Osteoblast (primary cell): Measurements from ENCODE around the gene PCSK5. TPM values are rescaled to one million over a fixed set of nuclear protein-coding genes. Genes with fewer than 3 reads are reported as not detected.

ENCODE experiments used
- DNase-seq: peaks from one replicate; pipeline ENCODE4 v3.0.0; 2011; ENCODE audit warnings: low spot score, mixed read lengths; ENCODE audit not compliant: insufficient read length; ENCODE audit errors: missing footprints
- H2AFZ ChIP-seq: 2 replicates; pipeline ENCODE4 v1.6.0; 2011; ENCODE audit warnings: mild to moderate bottlenecking, low read length
- H3K27ac ChIP-seq: 2 replicates; pipeline ENCODE4 v1.5.1; 2011; ENCODE audit warnings: mild to moderate bottlenecking, low read depth, low read length, moderate library complexity
- H3K27me3 ChIP-seq: 2 replicates; pipeline ENCODE4 v1.6.0; 2012; ENCODE audit warnings: mild to moderate bottlenecking, control low read depth, inconsistent platforms, low read length, moderate library complexity; ENCODE audit not compliant: insufficient read depth
- H3K36me3 ChIP-seq: 2 replicates; pipeline ENCODE4 v1.5.1; 2011; ENCODE audit warnings: mild to moderate bottlenecking, low read length, control low read depth, moderate library complexity; ENCODE audit not compliant: insufficient read depth
- H3K4me1 ChIP-seq: 2 replicates; pipeline ENCODE4 v1.5.1; 2011; ENCODE audit warnings: mild to moderate bottlenecking, low read length, control low read depth, moderate library complexity; ENCODE audit not compliant: insufficient read depth
- H3K4me2 ChIP-seq: 2 replicates; pipeline ENCODE4 v1.6.0; 2011; ENCODE audit warnings: mild to moderate bottlenecking, low read length; ENCODE audit not compliant: insufficient read depth
- H3K4me3 ChIP-seq: fragments of 200-600 bp; sonication (generic); 3 replicates; pipeline ENCODE4 v1.5.1; 2012; ENCODE audit warnings: mild to moderate bottlenecking, low read length, inconsistent platforms; ENCODE audit not compliant: insufficient read depth
- H3K79me2 ChIP-seq: 2 replicates; pipeline ENCODE4 v1.6.0; 2012; ENCODE audit warnings: mild to moderate bottlenecking, low read length, control low read depth, inconsistent platforms; ENCODE audit not compliant: insufficient read depth
- H3K9me3 ChIP-seq: 2 replicates; pipeline ENCODE4 v1.5.1; 2011; ENCODE audit warnings: low read depth, low read length, control low read depth
- H4K20me1 ChIP-seq: 2 replicates; pipeline ENCODE4 v1.6.0; 2012; ENCODE audit warnings: mild to moderate bottlenecking, low read length, control low read depth; ENCODE audit not compliant: insufficient read depth
- total RNA-seq: library from RNA; depleted of rRNA; stranded (reverse); fragments of >200 nt; gene quantifications from 2 replicates; pipeline ENCODE4 v1.2.3, GENCODE V29; 2012
- TF ChIP-seq, protein P1 (sequence below): IDR thresholded peaks from 2 replicates; pipeline ENCODE4 v1.5.1; 2011; ENCODE audit warnings: mild to moderate bottlenecking, low read depth, low read length, moderate library complexity; ENCODE audit errors: extremely low read depth

The PCSK5 gene
- total RNA-seq, 1 donor, result 14.5 TPM

DNA sequence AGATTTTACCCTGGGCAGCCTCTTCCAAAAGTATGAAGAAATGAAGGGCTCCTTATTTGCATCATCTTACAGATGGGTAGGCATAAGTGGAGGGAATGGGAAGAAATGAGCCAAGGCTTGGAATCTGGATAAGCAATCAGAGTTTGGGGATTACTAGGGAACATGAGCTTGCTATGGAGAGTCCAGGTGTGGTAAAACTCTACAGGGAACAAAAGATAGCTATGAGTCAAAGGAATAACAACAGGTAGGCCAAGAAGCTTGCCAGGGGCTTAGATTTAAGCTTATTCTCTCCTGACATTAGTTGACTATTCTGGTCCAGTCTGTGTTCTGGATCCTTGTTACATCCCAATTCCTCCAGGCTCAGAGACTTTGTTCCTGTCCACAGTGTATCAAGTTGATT lies 487.3 kb downstream of the PCSK5 start:
- Histone ChIP-seq H3K36me3 (no peaks in the 10 kb centered on the region), H2AFZ (no peak overlapping the region), H3K27ac (no peak overlapping the region), H3K4me2 (no peak overlapping the region), H3K79me2 (no peaks in the 10 kb centered on the region), H3K4me1 (peaks cover 12% of the 10 kb centered on the region), H3K27me3 (no peaks in the 10 kb centered on the region), H3K4me3 (no peak overlapping the region), H3K9me3 (no peaks in the 10 kb centered on the region), H4K20me1 (no peaks in the 10 kb centered on the region)
- DNase-seq, result no peak
- TF ChIP-seq, protein P1, sequence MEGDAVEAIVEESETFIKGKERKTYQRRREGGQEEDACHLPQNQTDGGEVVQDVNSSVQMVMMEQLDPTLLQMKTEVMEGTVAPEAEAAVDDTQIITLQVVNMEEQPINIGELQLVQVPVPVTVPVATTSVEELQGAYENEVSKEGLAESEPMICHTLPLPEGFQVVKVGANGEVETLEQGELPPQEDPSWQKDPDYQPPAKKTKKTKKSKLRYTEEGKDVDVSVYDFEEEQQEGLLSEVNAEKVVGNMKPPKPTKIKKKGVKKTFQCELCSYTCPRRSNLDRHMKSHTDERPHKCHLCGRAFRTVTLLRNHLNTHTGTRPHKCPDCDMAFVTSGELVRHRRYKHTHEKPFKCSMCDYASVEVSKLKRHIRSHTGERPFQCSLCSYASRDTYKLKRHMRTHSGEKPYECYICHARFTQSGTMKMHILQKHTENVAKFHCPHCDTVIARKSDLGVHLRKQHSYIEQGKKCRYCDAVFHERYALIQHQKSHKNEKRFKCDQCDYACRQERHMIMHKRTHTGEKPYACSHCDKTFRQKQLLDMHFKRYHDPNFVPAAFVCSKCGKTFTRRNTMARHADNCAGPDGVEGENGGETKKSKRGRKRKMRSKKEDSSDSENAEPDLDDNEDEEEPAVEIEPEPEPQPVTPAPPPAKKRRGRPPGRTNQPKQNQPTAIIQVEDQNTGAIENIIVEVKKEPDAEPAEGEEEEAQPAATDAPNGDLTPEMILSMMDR, result no peak

DNA sequence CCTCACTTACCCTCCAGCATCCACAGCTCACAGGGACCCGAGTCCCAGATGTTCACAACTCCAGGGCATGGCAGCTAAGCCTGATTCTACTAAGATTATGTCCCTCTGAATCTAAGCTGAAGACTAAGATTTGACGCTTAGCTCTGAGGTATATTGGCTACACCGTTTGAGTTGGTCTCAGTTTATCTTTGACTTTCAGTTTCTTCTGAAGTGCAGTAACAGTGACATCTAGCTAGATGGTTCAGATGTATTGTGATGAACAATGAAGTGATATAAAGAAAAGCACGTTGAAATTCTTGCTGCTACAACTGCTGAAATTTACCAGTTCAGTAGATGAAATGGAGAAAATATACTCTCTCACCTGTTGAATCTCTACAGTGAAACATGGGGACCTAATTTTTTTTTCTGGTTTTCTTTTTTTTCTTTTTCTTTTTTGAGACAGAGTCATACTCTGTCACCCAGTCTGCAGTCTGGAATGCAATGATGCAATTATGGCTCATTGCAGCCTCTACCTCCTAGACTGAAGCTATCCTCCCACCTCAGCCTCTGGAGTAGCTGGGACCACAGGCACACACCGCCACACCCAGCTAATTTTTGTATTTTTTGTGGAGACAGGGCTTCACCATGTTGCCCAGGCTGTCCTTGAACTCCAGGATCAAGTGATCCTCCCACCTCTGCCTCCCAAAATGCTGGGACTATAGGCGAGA lies 488.0 kb downstream of the PCSK5 start:
- no peaks in the 10 kb centered on the region for H4K20me1 ChIP-seq
- H3K4me1 ChIP-seq, result peaks cover 5% of the 10 kb centered on the region
- H3K27me3 ChIP-seq, result no peaks in the 10 kb centered on the region
- H3K4me2 ChIP-seq, result no peak overlapping the region
- H3K36me3 ChIP-seq, result no peaks in the 10 kb centered on the region
- H3K9me3 ChIP-seq, result no peaks in the 10 kb centered on the region
- no peak overlapping the region for H2AFZ ChIP-seq
- no peak overlapping the region for H3K27ac ChIP-seq
- DNase-seq, result no peak
- TF ChIP-seq, protein P1, result no peak
- H3K4me3 ChIP-seq, result no peak overlapping the region
- H3K79me2 ChIP-seq, result no peaks in the 10 kb centered on the region

DNA sequence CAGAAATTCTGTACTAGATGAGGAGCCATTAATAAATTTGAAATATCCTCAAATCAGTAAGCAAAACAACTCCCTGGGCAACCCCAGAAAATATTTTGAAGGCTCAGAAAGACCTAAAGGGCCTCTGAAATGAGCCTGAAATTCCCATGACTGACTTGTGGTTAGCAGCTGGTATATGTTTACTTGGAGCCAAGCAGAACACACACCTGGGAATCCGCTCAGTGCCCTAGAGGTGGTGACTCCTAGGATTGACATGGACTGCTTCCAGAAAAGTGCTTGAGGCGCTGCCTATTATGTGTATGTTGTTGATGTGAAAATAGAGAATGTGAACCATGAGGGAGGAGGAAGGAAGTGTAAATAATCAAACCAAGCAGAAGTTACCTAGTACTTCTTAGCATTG lies 489.0 kb downstream of the PCSK5 start:
- Histone ChIP-seq H3K79me2 (no peaks in the 10 kb centered on the region), H3K4me2 (no peak overlapping the region), H3K4me1 (peaks cover 4% of the 10 kb centered on the region), H3K27ac (no peak overlapping the region), H4K20me1 (no peaks in the 10 kb centered on the region), H3K27me3 (no peaks in the 10 kb centered on the region), H3K36me3 (no peaks in the 10 kb centered on the region), H2AFZ (no peak overlapping the region), H3K4me3 (no peak overlapping the region), H3K9me3 (no peaks in the 10 kb centered on the region)
- no peak for DNase-seq
- TF ChIP-seq, protein P1, result no peak

DNA sequence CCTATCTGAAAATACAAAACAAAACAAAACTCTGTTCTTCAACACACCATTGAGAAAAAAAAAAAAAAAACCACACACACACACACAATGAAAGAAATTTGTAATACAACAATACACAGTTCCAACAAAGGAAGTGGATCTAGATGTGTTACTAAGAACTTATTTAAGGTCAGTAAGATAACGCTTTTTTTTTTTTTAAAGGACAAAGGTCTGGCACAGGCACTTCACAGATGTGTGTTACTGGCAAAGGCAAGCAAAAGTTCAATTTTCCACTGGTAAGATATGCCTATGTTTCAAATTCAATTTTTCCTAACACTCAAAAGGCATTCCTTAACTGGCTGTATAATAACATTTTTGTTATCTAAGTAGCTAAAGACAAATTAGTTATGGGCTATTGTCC lies 500.2 kb downstream of the PCSK5 start:
- Histone ChIP-seq H3K36me3 (peaks cover 10% of the 10 kb centered on the region), H3K27me3 (no peaks in the 10 kb centered on the region), H3K4me2 (no peak overlapping the region), H2AFZ (no peak overlapping the region), H3K4me1 (peaks cover 6% of the 10 kb centered on the region), H3K79me2 (peaks cover 32% of the 10 kb centered on the region), H3K4me3 (no peak overlapping the region), H3K27ac (no peak overlapping the region), H4K20me1 (no peaks in the 10 kb centered on the region), H3K9me3 (no peaks in the 10 kb centered on the region)
- no peak for DNase-seq
- TF ChIP-seq, protein P1, result no peak
